ENCODE data around the gene SH3RF1. TPM values are rescaled to one million over a fixed set of nuclear protein-coding genes. Genes with fewer than 3 reads are reported as not detected.

SH3RF1 gene
- total RNA-seq, 1 experiment from 2014 or later: 3.0 TPM

DNA sequence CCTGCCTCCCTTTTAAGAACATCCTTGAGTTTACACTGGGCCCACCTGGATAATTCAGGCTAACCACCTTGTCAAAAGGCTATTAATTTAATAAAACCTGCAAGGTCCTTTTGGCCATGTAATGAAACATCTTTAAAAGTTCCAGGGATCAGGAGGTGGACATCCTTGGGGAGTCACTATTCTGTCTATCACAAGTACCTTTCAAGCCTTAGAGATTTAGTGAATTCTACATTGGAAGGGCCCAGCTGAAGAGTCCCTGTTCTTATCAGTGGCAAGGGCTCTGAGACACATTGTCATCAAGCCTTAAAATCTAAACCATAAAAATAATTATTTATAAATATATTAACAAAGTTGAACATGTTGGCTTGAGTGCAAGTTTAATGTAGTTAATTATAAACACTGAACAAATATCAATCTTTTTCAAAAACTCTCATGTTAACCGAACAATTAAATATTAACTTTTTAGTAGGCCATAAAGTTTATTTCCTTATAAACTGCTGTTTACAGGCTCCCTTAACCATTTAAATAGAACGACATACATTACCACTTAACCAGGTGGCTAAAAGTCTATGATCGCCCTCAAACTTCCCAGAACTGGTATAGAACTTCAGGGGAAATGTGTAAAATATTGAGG, 156.3 kb downstream of the SH3RF1 start:
- in situ Hi-C loops (cut with HindIII; ENCODE audit: low pct_unique_long_range_greater_than_20kb, low sequenced_read_pairs): no loop called here
- no peak for DNase-seq (ENCODE audit: low read depth, low spot score)

DNA sequence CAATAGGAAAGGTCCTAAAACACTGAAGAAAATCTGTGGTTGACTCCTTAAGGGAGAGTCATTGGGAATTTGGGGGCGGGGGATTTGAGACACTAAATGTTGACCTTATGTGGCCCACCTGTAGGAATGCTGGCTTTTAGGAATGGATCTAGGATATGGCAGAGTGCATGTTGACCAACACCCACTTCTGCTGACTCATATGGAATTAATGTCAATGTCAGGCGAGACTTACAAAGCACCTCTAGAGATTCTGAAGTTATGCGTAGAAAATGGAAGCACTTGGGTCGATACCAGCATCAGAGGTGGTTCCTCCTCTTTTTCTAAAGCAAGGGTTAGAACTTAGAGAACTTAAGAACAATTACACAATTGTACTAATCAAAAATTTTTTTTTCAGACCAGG, 160.1 kb downstream of the SH3RF1 start:
- no peak for DNase-seq (ENCODE audit: low read depth, low spot score)
- in situ Hi-C loops (cut with HindIII; ENCODE audit: low pct_unique_long_range_greater_than_20kb, low sequenced_read_pairs): no loop called here

DNA sequence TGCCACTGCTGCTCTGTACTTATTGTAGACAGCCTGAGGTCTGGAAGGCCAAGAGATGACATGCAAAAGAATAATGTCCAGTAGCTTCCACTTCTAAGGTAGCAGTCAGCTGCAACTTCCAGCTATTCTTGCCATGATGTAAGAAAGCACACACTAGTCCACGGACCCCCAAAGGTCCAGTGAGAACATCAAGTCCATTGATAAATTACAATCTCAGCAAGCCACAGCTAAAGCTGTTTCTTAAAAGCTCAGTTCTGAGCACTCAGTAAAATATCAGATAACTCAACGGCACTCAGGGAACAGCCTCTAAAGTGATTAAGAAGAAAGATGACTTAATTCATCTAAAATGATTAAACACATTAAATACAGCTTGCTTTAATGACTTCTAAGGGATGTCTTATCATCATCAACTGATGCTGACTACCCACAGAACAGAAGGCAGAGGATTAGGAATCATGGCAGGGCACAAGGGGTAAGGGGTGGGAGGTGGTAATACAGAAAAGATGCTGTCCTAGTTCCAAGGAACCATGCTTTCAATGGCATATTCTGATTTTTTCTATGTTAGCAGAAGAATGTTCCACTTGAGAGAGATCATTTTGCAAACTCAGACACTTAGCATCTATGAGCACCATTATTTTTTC, 161.6 kb downstream of the SH3RF1 start:
- in situ Hi-C loops (cut with HindIII; ENCODE audit: low pct_unique_long_range_greater_than_20kb, low sequenced_read_pairs): no loop called here
- DNase-seq (ENCODE audit: low read depth, low spot score): no peak

DNA sequence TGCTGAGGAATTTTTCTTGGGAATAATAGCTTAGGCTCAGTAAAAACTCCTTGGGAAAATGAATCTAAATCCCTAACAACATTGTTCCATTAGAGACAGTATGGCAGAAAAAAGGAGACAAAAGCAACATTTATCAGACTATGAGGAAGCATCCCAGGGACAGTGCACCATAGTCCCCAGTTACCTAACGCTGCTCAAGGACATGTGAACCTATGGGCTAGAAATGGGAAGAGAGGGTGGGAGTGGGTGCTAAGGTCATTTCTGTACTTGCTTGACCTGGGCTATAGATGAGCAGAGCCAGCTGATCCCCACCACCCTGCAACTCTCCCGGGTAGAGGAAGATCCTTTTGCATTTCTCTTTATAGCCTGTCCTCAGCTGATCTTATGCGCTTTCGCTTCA, 162.5 kb downstream of the SH3RF1 start:
- in situ Hi-C loops (cut with HindIII; ENCODE audit: low pct_unique_long_range_greater_than_20kb, low sequenced_read_pairs): no loop called here
- no peak for DNase-seq (ENCODE audit: low read depth, low spot score)

DNA sequence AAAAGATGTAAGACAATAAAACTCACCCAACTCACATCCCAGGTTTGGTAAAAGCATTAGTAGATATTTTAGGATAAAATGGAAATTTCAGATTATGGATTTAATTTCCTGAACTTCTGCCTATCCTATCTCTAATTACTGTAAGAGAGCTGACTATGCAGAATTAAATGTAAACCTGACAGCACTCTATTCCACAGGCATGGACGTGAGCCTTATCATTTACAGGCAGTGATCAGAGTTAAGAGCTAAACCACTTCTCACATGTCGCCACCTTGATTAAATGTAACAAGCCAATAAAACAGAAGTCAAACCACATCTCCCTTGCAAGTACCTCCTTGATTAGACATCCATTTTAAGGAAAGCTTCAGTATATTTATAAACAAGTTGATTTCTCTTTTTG, 163.2 kb downstream of the SH3RF1 start:
- in situ Hi-C loops (cut with HindIII; ENCODE audit: low pct_unique_long_range_greater_than_20kb, low sequenced_read_pairs): no loop called here
- DNase-seq (ENCODE audit: low read depth, low spot score): no peak

DNA sequence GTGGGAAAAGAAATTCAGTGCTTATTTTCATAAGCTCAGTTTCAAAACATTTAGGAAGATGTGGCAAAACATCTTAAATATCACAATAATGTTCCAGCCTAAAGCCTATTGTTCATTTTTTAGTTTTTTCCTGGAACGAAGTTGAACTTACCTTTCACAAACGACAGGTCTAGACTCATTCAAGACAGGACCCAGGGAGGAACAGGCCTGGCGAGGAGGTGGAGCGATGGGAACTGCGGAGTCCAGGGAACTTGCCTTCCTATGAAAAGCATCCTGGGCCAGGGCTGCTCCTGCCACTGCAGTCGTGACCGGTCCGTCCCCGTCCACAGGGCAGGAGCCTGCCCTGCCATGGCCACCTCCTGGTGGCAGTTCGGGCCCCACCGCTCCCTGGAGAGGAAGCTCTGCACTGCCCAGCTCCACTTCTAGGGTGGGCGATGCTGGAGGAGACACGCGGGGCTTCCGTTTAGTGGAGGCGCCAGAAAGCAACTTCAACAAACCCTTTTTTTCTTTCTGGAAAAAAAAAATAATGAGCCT, 164.0 kb downstream of the SH3RF1 start:
- DNase-seq (ENCODE audit: low read depth, low spot score): no peak
- in situ Hi-C loops (cut with HindIII; ENCODE audit: low pct_unique_long_range_greater_than_20kb, low sequenced_read_pairs): no loop called here

DNA sequence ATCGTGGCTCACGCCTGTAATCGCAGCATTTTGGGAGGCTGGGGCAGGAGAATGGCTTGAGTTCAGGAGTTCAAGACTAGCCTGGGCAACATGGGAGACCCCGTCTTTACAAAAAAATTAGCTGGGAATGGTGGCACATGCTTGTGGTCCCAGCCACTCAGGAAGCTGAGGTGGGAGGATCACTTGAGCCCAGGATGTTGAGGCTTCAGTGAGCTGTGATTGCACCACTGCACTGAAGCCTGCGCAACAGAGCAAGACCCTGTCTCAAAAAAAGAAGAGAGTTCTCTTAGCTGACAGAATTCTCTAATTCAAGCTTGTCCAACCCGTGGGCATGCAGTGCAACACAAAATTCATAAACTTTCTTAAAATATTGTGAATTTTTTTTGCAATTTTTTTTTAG, 165.1 kb downstream of the SH3RF1 start:
- in situ Hi-C loops (cut with HindIII; ENCODE audit: low pct_unique_long_range_greater_than_20kb, low sequenced_read_pairs): no loop called here
- no peak for DNase-seq (ENCODE audit: low read depth, low spot score)

DNA sequence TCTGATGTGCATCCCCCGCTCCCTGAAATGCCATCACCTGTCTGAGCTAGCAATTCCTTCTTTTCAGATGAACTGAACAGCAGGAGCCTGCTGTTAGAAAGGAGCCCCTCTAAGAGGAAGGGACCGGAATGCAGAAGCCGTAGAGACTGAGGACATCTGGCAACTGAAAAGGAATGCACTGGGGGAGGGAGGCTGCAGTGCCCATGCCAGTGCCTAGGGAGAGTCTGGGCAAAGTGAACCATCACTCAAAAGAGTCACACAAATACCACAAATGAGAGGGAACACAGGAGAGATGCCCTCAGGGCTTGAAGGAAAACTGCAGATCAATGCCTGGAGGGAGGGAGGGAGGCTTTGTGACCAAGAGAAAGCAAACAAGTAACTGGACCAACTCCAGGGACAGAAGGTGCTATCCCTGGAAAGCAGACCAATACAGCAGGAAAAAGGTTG, 166.8 kb downstream of the SH3RF1 start:
- in situ Hi-C loops (cut with HindIII; ENCODE audit: low pct_unique_long_range_greater_than_20kb, low sequenced_read_pairs): no loop called here
- DNase-seq (ENCODE audit: low read depth, low spot score): no peak

DNA sequence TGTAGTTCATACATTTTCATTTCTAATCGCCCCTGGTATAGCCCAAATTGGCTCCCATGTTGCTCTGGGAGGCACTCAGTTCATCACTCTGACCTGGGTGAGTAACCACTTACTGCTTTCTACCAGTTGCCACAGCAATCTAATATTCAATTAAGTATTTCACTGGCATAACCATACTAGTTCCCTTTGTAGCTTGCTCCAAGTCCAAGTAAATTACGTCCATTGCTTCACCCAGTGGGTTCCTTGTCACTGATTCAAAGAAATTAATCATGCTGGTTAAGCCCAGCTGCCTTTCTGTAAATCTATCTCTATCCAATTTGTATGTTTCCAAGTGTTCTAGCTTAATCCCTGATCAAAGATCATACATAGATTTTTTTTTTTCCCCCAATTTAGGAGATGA, 168.7 kb downstream of the SH3RF1 start:
- in situ Hi-C loops (cut with HindIII; ENCODE audit: low pct_unique_long_range_greater_than_20kb, low sequenced_read_pairs): no loop called here
- no peak for DNase-seq (ENCODE audit: low read depth, low spot score)

DNA sequence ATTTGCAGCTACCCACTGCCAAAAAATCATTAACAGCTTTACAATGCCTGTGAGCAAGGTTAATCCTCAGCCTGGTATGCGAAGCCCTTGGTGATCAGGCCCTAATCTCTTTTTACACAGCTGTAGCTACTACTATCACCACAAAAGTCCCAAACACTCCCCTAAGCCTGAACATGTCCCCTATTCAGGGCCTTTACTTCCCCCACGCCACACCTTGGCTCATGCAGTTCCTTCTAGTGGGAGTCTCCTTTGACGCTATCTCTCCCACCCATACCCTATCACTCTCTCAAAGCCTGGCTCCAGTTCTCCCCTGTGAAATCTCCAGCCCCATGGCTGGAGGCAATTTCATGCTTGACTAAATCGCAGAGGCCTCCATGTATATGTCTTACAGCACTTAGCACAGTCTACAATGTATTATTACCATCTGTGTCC, 170.1 kb downstream of the SH3RF1 start:
- DNase-seq (ENCODE audit: low read depth, low spot score): no peak
- in situ Hi-C loops (cut with HindIII; ENCODE audit: low pct_unique_long_range_greater_than_20kb, low sequenced_read_pairs): no loop called here

DNA sequence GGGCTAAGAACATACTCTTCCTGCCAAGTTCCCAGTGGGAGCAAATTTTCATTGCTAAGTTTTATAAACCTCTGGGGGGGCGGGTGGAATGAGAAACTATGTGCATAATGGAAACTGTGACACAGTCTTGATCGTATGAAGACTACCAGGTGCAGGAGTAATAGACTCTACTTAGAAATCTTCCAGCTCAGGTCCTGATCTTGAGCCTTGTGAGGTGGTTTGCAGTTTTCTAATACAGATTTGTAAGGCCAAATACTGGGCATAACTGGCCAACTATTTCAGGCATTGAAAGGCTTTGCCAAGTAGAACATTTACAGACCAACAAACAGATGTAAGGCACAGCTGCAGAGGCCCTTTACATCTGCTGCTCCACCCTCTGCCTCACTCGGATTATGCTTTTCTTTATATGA, 171.0 kb downstream of the SH3RF1 start:
- DNase-seq (ENCODE audit: low read depth, low spot score): no peak
- in situ Hi-C loops (cut with HindIII; ENCODE audit: low pct_unique_long_range_greater_than_20kb, low sequenced_read_pairs): no loop called here

DNA sequence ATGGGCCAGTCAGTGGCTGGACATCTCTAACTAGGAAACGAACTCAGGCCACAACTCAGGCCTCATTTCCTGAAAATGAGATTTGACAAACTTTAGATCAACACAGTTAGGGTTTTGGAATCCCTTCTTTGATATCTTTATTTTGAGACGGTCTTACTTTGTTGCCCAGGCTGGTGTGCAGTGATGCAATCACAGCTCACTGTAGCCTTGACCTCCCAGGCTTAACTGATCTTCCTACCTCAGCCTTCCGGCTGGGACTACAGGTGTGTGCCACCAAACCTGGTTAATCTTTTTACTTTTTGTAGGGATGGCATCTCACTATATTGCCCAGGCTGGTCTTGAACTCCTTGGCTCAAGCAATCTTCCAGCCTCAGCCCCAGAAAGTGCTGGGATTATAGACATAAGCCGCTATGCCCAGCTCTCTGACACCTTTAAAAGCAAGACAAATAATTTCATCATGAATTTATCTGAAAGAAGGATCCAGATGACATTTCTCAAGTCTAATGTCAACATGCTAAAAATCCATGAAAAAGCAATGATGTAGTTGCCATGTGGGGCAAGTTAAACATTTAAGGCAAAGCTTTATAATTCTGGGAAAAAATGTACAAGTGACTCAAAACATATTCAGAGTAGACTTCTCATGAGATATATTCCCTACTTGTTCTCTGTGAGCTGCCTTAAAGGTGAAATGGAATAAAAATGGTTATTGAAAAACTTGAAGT, 171.6 kb downstream of the SH3RF1 start:
- no peak for DNase-seq (ENCODE audit: low read depth, low spot score)
- in situ Hi-C loops (cut with HindIII; ENCODE audit: low pct_unique_long_range_greater_than_20kb, low sequenced_read_pairs): no loop called here

DNA sequence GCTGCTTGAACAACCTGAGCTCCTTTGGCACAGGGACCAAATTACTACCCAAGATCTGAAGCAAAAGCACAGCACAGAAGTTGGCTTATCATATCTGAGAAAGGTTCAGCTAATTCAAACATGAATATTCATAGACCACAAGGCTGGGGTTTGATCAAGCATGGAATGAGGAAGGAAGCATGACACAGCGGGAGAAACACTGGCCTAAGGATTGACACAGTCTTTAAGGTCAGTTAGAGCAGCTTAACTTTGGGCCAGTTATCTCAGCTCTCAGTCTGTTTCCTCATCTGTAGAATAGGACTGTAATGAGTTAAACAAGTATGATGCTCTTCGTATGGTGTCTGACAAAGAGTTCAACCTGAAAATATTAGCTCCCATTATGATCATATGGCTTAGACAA, 172.2 kb downstream of the SH3RF1 start:
- in situ Hi-C loops (cut with HindIII; ENCODE audit: low pct_unique_long_range_greater_than_20kb, low sequenced_read_pairs): no loop called here
- no peak for DNase-seq (ENCODE audit: low read depth, low spot score)

DNA sequence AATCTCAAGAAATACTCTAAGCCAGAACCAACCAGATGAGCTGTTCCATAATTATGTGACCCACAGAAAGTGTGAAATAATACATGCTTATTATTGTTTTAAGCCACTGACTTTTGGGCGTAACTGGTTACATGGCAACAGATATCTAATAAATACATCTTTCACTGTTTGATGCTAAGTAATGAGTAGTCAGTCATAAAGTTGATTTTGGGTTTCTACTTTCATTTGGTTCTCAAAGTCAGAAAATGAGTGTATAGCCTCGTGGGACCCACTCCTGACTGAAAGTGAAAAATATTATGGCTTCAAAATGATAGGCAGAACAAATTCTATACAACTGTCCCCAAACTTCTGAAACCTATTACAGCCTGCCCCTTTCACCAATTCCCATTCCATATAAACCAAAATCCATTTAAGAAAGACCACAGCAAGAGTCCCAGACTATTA, 172.7 kb downstream of the SH3RF1 start:
- in situ Hi-C loops (cut with HindIII; ENCODE audit: low pct_unique_long_range_greater_than_20kb, low sequenced_read_pairs): no loop called here
- no peak for DNase-seq (ENCODE audit: low read depth, low spot score)

DNA sequence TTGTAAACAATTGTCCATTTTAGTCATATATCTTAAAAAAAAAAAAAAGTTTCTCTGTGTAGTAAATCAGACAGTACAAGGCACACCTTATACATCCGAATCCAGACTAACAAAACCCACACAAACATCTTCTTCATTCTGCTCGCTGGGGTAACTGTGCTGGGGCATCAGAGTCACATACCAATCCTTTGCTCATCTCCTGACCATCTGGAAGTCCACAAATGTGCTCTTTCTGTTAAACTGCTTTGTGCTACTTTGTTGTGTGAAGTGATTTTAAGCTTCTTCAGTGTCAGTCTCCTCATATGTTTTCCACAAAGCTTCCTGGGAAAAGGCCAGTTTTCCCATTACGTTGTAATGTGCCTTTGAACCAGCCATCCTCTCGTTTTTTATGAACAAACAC, 174.5 kb downstream of the SH3RF1 start:
- in situ Hi-C loops (cut with HindIII; ENCODE audit: low pct_unique_long_range_greater_than_20kb, low sequenced_read_pairs): no loop called here
- DNase-seq (ENCODE audit: low read depth, low spot score): no peak

DNA sequence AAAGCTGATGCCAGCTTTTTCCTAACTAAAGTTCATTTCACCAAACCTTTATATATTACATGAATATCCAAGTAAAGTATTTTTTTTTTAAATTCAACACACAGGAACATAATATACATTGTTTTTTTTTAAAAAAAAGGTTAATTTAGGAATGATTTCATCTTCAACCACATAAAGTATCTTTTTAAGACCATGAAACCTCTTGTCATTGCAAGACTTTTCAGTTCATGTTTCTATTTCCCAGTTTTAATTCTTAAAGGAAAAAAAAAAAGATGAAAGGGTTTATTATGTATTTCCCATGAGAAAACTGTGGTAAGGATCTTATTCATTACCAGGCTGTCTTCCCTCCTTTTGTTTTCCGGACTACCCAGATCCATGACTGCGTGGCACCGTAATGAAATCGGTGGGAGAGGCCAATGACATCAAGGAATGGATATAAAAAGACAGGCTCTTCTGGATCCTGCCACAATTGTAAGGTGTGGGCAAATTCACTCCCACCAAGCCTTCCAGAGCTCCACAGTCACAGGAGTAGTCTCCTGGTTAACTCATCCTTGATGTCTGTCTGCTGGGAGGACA, 176.0 kb downstream of the SH3RF1 start:
- peak; percentile 60 for DNase-seq (ENCODE audit: low read depth, low spot score)
- in situ Hi-C loops (cut with HindIII; ENCODE audit: low pct_unique_long_range_greater_than_20kb, low sequenced_read_pairs): no loop called here

DNA sequence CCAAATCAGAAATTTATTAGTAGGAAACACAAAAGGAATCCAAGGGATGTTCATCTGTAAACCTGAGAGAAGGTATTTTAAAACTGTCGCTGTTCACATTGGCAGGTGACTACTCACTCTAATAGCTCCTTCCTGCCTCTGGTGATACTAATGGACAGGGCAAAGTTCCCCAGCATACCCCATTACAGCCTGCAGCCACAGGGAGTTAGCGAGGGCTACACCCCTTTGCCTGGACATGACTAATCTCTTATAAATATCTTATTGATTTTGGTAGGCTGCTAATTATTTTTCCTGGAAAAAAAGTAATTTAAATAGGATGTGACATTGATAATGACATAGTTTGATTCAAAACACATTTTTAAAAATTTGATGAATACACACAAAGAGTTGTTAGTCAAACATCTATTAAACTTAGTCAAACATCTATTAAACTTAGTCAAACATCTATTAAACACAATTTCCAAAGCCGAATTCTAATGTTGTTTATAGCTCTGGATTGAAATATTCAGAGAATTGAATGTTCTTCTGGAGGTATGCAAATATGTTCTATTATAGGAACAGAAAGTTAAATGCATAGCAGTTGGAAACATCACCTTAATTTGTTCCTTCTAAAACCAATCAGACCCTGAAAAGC, 177.8 kb downstream of the SH3RF1 start:
- in situ Hi-C loops (cut with HindIII; ENCODE audit: low pct_unique_long_range_greater_than_20kb, low sequenced_read_pairs): no loop called here

More for the DNA sequence above, 177.8 kb downstream of the SH3RF1 start:
- DNase-seq (ENCODE audit: low read depth, low spot score): no peak

Measured in SK-MEL-5 (cell line).